ENCODE data around the gene EXOSC10.

GRCh38 chr1:11044849-11045427 is 54.7 kb downstream of the EXOSC10 start:
- TF ChIP-seq CTCF (tag by site-specific recombination; IDR thresholded peaks at IDR 0.05) (no peak), ZNF211 (tag by site-specific recombination; IDR thresholded peaks at IDR 0.05; ENCODE audit: low read depth) (no peak), ZNF266 (tag by site-specific recombination; IDR thresholded peaks at IDR 0.05; ENCODE audit: low read depth) (no peak), ZNF114 (tag by site-specific recombination; IDR thresholded peaks at IDR 0.05) (no peak), ZNF548 (tag by site-specific recombination; IDR thresholded peaks at IDR 0.05) (no peak), ZFP37 (tag by site-specific recombination; IDR thresholded peaks at IDR 0.05) (no peak)

All from HEK293 (cell line).